ENCODE data around the gene COX6A2. TPM values are rescaled to one million over a fixed set of nuclear protein-coding genes. Genes with fewer than 3 reads are reported as not detected.

Gene COX6A2
- total RNA-seq, 1 experiment from 2014 or later: not detected

DNA sequence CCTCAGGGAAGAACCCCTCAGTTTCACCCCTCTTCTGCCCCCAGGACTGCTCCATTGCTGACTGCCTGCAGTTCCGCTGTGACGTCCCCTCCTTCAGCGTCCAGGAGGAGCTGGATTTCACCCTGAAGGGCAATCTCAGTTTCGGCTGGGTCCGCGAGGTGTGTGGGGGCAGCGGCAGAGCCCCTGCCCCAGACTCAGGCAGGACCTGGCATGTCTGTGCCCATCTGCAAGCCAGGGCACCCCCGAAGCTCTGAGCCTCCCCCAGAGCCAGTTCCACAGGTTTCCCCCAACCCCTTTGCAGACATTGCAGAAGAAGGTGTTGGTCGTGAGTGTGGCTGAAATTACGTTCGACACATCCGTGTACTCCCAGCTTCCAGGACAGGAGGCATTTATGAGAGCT lies 4.4 kb downstream of the COX6A2 start:
- Mint-ChIP-seq H3K27me3 (ENCODE audit: low read depth) (peaks cover 52% of the 10 kb centered on the region), H3K4me3 (no peak overlapping the region), H3K27ac (no peak overlapping the region), H3K36me3 (no peaks in the 10 kb centered on the region; the same call in 1 of the 2 replicates), H3K4me1 (no peaks in the 10 kb centered on the region), H3K9me3 (no peaks in the 10 kb centered on the region)
- TF ChIP-seq TEAD1 (CRISPR knock-in tag; IDR thresholded peaks at IDR 0.05) (no peak), SMAD4 (CRISPR knock-in tag; IDR thresholded peaks at IDR 0.05) (no peak), ZNF281 (CRISPR knock-in tag; IDR thresholded peaks at IDR 0.05) (no peak), ZNF532 (CRISPR knock-in tag; IDR thresholded peaks at IDR 0.05; ENCODE audit: borderline replicate concordance) (no peak), ESRRA (CRISPR knock-in tag; IDR thresholded peaks at IDR 0.05; ENCODE audit: borderline replicate concordance) (no peak), FOXJ3 (CRISPR knock-in tag; IDR thresholded peaks at IDR 0.05; ENCODE audit: borderline replicate concordance) (no peak), ZNF512 (CRISPR knock-in tag; IDR thresholded peaks at IDR 0.05; ENCODE audit: borderline replicate concordance) (no peak), MYBL2 (CRISPR knock-in tag; IDR thresholded peaks at IDR 0.05) (no peak), FOXP4 (CRISPR knock-in tag; IDR thresholded peaks at IDR 0.05) (no peak), MAX (CRISPR knock-in tag; IDR thresholded peaks at IDR 0.05) (no peak), FOXK1 (CRISPR knock-in tag; IDR thresholded peaks at IDR 0.05) (no peak), CREB1 (CRISPR knock-in tag; IDR thresholded peaks at IDR 0.05) (no peak)
- TF ChIP-seq, protein P1, sequence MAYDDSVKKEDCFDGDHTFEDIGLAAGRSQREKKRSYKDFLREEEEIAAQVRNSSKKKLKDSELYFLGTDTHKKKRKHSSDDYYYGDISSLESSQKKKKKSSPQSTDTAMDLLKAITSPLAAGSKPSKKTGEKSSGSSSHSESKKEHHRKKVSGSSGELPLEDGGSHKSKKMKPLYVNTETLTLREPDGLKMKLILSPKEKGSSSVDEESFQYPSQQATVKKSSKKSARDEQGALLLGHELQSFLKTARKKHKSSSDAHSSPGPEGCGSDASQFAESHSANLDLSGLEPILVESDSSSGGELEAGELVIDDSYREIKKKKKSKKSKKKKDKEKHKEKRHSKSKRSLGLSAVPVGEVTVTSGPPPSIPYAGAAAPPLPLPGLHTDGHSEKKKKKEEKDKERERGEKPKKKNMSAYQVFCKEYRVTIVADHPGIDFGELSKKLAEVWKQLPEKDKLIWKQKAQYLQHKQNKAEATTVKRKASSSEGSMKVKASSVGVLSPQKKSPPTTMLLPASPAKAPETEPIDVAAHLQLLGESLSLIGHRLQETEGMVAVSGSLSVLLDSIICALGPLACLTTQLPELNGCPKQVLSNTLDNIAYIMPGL (CRISPR knock-in tag; IDR thresholded peaks at IDR 0.05): no peak
- POLR2A ChIA-PET: no interaction called here
- ATAC-seq (no peak), DNase-seq (ENCODE audit: low spot score) (no peak)
- CTCF ChIA-PET: no interaction called here
